Medulla oblongata (tissue), 1 donor: ENCODE data around the gene PSMD2.
A peak's percentile ranks its signal among the peaks of the same experiment; 100 is the strongest.

Experiments
- DNase-seq: peaks from one replicate; pipeline ENCODE4 v3.0.0-alpha.2; 2015; ENCODE audit errors: extremely low spot score

PSMD2 gene

DNA sequence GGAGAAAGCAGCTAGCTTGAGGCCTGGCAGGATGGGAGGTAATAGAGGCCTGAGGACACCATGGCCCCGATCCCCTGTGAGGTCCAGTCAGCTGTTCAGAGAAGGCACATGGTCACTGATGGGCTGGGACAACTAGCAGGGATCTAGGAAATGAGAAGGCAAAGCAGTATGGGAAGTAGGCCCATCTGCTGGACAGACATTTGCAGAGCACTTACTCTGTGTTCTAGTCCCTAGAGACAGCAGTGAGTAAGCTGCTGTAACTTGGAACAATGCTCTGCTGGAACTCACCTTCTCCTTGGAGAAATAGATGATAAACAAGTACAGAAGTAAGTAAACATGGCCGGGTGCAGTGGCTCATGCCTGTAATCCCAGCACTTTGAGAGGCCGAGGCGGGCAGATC is 16.1 kb upstream of the PSMD2 start:
- DNase-seq, result no peak

DNA sequence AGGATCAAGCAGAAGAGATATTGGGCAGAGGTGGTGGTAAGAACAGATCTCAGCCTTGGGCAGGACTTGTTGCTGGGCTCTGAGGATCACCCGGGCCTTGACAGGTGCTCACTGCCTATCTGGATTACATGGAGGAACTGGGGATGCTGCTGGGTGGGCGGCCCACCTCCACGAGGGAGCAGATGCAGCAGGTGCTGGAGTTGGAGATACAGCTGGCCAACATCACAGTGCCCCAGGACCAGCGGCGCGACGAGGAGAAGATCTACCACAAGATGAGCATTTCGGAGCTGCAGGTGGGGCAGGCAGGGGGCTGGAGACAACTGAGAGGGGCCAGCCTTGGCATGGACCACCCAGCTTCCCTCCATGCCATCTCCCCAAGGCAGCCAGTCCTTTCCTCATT is 15.4 kb upstream of the PSMD2 start:
- no peak for DNase-seq

DNA sequence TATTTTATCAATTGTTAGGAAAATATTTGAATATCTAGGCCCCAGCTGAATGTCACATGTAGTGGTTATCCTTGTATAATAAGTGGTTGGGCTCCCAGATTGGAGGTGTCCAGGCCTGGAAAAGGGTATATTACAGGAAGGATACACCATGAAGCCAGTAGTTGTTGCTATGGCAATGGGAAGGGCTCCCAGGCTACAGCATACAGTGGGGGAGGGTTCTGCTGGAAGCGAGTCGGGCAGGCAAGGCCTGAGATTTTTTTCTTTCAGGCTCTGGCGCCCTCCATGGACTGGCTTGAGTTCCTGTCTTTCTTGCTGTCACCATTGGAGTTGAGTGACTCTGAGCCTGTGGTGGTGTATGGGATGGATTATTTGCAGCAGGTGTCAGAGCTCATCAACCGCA is 14.3 kb upstream of the PSMD2 start:
- DNase-seq, result peak; percentile 78

GRCh38 chr3:184289426-184289938 is 9.6 kb upstream of the PSMD2 start:
- DNase-seq, result peak; percentile 40

DNA sequence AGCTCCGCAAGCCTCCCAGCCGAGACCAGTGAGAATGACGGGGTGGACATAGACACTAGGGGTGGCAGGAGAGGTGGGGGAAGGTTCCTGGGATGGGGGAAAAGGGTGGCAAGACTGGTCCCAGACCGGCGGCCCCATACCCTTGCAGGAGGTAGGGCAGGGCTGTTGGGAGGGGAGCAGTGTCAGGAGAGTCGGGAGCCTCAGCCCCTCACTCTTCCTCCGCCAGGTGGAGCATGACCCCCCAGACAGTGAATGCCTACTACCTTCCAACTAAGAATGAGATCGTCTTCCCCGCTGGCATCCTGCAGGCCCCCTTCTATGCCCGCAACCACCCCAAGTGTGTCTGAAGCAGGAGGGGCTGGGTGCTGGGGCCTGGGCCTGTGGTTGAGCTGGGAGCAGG is 8.7 kb upstream of the PSMD2 start:
- no peak for DNase-seq

GRCh38 chr3:184291044-184291737 is 7.8 kb upstream of the PSMD2 start:
- no peak for DNase-seq

- DNase-seq, result no peak
Observed at GRCh38 chr3:184291738-184292445, 7.1 kb upstream of the PSMD2 start.

GRCh38 chr3:184295771-184296170 is 3.3 kb upstream of the PSMD2 start:
- no peak for DNase-seq

- no peak for DNase-seq
Observed at GRCh38 chr3:184296616-184297015, 2.4 kb upstream of the PSMD2 start.

GRCh38 chr3:184299488-184300377 is 692 bp downstream of the PSMD2 start:
- no peak for DNase-seq

DNA sequence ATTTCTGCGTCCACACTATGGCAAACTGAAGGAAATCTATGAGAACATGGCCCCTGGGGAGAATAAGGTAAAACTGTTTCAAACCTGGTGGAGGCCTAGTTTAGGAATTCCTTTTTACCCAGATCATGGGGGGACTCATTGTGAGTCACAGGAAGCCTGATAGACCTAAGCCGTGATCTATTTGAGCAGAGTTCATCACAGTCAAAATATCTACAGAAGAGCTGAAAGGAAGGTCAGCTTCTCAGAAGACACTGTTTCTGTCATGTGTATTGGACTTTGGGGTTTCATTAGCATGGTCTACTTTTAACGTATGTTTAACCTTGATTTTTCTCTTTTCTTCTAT is 1.3 kb downstream of the PSMD2 start:
- no peak for DNase-seq

DNA sequence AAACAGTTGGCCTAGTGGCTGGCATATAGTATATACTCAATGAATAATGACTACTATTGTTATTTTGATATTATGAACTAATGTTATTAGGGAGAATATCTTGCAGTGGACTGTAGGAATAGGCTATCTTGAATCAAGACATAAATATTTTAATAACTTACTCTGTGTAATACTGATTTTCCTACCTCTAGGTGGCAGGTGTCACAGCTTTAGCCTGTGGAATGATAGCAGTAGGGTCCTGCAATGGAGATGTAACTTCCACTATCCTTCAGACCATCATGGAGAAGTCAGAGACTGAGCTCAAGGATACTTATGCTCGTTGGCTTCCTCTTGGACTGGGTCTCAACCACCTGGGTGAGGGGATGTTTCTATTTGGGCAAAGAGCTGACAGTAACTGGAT is 6.5 kb downstream of the PSMD2 start:
- DNase-seq, result no peak

- DNase-seq, result no peak
Observed at GRCh38 chr3:184306341-184306972, 7.4 kb downstream of the PSMD2 start.

- no peak for DNase-seq
Observed at GRCh38 chr3:184307915-184308314, 8.9 kb downstream of the PSMD2 start.

DNA sequence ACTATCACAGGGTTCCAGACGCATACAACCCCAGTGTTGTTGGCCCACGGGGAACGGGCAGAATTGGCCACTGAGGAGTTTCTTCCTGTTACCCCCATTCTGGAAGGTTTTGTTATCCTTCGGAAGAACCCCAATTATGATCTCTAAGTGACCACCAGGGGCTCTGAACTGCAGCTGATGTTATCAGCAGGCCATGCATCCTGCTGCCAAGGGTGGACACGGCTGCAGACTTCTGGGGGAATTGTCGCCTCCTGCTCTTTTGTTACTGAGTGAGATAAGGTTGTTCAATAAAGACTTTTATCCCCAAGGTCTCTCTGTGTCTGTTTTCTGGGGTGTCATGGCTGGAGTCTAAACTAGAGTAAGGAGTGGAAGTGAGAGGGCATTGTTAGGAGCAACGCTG is 9.7 kb downstream of the PSMD2 start:
- no peak for DNase-seq

GRCh38 chr3:184311633-184312032 is 12.6 kb downstream of the PSMD2 start:
- DNase-seq, result no peak

DNA sequence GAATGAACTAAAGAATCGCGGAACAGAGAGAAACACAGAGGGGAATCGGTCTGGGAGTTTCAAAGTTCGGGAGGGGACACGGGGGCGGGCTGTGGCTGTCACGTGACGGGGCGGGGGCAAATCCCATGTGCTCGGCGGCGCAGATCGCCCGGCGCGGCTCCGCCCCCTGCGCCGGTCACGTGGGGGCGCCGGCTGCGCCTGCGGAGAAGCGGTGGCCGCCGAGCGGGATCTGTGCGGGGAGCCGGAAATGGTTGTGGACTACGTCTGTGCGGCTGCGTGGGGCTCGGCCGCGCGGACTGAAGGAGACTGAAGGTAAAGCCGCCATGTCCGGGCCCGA is 15.3 kb downstream of the PSMD2 start, which contains the start of gene EIF4G1:
EIF4G1 (plus strand) TSS at position 244 of the 337 bp plus-strand sequence. CDS start 1,191 bp downstream, outside the sequence.
- peak; percentile 93 for DNase-seq

DNA sequence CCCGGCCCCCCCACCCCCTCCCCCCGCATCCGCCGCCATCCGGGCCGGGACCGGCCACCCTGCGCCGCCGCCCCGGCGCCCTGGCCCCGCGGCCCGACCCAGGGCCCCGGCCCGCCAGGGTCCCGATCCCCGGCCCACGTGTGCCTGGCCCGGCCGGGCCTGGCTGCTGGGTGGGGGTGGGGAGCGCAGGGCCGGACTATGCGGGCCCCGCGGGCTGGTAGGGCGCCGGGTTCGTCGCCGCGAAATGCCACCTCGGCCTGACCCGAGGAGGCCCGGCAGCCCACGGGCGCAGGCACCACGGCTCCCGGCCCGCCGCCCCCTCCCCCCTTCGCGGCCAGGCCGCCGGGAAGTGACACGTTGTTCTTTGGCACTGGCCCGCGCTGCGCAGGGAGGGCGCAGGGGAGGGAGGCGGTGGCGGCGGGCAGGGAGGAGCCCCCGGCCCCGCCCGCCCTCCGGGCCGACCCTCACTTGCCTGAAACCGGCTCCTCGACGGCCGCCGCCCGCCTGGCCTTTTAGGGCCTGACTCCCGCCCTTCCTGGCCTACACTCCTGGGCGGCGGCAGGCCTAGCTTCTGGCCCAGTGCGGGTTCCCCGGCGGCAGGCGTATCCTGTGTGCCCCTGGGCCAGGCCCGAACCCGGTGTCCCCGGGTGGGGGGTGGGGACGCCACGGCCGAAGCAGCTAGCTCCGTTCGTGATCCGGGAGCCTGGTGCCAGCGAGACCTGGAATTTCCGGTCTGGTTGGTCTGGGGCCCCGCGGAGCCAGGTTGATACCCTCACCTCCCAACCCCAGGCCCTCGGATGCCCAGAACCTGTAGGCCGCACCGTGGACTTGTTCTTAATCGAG is 15.9 kb downstream of the PSMD2 start:
- DNase-seq, result peak; percentile 64

DNA sequence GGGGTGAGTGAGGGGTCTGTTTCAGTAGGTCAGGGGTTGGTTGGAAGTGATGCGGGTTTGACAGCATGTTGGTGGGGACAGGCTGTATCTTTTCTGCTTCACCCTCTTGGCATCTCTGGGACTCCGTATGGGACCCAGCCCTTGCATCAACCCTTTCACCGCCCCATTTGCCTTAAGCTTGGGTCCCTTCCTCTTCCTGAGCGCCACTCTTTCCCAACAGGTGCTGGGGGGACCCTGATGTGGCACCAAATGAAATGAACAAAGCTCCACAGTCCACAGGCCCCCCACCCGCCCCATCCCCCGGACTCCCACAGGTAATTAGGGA is 16.5 kb downstream of the PSMD2 start:
- no peak for DNase-seq

GRCh38 chr3:184315871-184316661 is 17.0 kb downstream of the PSMD2 start:
- no peak for DNase-seq
